GM11168 (cell line): ENCODE results near the gene TMX2.

Experiments used
- in situ Hi-C: fragments of 300-500 bp; cut with MboI; formaldehyde crosslinking; loops from one replicate; pipeline ENCODE4 v1.12.0; 2022; ENCODE audit warnings: low sequenced_read_pairs; ENCODE audit not compliant: unreplicated experiment

TMX2 gene

DNA sequence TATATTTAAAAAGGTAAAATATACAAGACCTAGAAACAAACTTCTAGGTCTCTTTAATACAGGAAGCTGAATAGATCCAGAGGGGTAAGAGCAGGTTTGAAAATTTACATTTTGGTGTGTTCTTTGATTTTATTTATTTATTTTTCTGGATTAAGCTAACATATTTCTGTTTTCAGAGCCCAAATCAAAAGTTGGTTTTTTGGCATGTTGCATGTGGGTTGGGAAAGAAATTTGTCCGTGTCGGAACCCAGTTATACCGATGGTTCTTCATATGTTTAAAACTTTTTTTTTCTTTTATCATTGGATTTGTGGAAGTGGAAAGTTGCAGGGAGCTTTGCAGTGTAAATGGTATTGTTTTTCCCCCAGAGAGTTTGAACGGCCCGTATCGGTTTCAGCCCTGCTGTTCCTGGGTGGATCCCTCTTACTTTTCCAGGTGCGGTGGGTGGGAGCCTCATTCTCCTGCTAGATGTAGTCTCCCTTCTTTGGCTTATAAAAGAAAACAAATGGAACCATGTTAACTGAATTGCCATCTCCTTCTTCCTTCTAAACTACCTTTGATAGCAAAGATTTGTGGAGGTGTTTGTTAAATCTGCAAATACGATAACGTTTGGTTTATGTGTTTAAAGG, 50.0 kb downstream of the TMX2 start:
- in situ Hi-C loops, result no loop called here

DNA sequence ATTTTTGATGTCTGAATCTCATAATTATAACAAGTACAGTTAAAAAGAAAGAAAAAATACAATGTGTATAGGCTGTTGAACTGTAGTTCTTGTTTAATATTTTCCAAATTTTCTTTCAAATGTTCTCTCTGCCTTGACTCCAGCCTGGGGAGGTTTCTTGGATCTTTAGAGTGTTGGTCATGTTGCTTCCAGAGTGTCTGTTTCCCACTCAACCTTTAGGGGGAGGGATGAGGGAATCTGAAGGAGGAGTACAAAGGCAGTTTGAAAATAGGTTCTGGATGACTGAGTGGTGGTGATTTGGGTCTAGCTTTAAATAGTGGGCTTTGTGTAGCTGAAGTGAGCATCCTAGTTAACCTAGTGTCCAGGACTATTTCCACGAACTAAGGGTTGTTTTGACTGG, 51.2 kb downstream of the TMX2 start:
- in situ Hi-C loops, result no loop called here

DNA sequence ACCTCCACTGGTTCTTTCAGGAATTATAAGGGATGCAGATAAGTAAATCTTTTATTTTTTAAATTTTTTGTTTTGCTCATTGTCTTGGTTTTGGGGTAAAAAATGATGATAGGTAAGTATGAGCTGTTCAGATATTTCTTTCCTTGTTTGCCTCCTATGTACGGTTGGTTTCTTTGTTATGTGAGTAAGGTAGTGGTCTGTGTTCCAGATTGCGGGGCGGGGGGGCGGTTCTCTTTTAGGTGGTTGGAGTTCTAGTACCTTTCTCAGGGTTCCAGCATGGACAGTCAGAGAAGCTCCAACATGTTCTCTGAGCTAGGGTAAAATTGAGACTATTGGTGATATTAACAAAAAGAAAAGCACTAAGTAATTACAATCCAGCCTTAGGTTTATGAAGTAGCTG, 51.6 kb downstream of the TMX2 start:
- in situ Hi-C loops, result no loop called here

DNA sequence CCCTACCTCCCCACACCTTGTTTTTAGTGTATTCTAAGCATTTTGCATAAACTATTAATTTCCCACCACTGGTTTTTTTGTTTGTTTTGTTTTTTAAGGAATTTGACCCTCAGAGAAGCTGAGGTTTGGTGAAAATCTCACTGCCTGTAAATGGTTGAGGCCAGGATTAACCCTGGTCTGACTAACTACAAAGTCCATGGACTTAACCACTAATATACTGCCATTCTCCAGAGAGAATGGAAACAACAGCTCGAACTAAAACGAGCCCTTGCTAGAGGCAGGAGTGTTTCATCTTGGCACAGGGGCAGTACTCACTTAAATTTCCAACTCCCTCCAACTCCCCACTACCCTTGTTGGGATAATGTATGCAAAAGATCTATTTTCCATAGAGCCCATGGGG, 52.2 kb downstream of the TMX2 start:
- in situ Hi-C loops, result no loop called here

DNA sequence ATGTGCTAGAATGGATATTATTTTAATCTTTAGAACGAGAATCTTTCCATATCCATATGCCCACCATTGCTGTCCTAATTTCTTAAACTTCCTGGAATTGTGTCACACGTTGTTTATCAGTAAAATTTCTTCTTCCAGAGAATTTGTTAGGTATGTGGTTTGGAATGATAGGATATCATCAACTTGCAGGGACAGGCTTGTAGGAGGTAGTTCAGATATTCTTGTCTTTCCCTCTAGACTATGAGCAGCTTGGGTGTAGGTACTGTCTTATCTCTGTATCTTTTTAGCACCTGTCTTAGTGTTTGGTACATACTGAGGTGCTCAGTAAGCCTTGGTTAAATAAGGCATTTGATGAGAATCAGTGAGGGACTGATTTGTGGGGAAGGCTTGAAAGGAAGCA, 52.6 kb downstream of the TMX2 start:
- in situ Hi-C loops, result no loop called here

DNA sequence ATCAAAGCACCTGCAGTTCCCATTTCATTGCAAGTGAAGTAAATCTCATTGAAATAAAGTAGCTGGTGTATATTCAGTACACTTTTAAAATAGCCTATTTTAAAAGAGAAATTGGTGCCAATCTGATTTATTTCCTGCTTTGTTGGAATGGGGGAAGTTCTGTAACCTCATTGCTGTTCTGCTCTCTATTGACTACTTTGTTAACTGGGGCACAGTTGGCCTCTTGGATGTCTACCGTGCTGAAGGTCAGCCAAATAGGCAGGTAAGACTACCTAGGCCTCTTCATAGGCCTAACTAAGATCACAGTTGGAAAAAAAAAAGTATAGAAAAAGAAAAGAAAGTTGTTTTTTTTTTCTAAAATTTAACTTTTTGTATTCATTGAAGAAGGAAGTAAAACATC, 58.4 kb downstream of the TMX2 start:
- in situ Hi-C loops, result no loop called here

DNA sequence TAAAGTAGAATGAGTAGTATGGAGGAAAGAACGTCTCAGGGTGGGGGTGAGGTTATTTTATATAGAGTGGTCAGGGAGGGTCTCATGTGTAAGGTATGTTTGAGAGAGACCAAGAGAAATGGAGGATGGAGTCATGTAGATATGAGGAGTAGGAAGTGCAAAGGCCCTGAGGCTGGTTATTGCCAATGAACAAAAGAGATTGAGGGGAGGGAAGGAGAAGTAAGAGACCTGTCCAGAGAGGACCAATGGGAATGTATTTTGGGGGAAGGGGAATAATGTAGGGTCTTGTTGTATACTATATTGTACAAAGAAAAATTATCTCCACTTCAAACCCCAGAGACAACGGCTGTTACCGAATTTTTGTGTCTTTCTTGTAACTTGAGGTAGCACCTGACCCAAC, 59.0 kb downstream of the TMX2 start:
- in situ Hi-C loops, result no loop called here

DNA sequence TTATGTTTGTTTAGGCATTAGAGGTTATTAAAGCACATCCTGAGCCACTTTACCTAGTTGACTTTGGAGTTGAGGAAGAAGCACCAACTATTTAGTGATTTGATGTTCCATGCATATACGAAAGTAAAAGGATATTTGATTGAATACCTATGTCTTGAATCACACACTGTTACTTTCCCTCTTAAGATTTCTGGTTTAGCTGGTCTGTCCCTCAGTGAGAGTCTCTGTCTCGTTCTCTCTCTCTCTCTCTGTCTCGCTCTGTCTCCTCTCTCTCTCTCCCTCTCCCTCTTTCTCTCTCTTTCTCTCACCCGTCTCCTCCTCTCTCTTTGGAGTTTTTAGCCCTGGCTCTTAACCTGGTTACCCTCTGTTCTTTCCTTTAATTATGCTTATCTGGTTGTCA, 60.2 kb downstream of the TMX2 start:
- in situ Hi-C loops, result no loop called here

DNA sequence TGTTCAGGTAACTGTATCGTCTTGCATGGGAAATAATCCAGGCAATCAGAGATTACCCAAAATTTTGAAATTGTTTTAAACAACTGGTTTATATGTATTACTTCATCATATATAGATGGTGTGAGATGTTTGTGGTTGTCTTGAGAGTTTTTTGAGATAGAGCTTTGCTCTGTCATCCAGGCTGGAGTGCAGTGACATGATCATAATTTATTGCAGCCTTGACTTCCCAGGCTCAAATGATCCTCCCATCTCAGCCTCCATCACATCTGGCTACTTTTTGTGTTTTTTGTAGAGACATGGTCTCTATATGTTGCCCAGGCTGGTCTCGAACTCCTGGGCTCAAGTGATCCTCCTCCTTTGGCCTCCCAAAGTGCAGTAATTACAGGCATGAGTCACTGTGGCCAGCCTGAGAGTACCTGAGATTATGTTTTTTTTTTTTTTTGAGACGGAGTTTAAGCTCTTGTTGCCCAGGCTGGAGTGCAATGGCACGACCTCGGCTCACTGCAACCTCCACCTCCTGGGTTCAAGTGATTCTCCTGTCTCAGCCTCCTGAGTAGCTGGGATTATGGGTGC, 60.7 kb downstream of the TMX2 start:
- in situ Hi-C loops, result no loop called here

DNA sequence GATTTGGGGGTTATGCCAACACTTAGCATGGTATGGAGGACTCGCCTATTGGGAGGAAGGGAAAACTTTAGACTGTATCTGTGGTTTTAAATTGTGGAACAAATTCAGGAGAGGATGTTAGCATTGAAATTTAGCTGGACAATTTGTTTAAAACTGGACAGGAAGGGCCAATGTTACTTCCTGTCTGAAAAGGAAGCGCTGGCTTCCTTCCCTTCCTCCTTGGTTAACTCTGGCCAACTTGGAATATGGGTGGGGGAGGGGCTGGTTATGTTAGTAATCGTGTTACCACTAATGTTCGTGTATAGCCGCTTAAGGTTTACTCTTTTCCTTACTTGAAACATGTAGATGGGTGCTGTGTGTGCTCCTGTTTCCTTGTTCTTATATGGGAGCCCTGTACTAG, 63.1 kb downstream of the TMX2 start:
- in situ Hi-C loops, result no loop called here

DNA sequence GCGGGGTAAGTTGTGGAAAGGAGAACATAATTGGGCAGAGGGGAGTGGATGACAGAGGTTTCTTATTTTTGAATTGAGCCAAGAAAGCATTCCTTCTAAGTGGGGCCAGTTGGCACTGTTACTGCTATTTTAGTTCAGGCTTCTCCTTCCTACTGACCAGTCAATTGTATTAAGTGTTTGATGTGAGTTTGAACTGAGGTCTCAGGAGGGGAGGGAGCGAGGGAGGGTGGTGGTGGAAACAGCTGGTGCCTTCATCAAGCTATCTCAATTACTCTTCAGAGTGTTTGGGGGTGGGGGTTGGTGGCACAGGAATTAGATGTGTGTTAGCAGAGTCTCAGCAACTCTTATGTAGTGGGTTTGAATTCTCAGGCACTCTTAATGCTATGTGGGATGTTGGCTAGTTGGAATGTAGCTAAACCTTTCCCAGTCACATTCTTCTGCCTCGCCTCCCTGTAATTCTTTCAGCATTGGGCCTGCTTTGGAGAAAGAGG, 63.7 kb downstream of the TMX2 start:
- in situ Hi-C loops, result no loop called here

DNA sequence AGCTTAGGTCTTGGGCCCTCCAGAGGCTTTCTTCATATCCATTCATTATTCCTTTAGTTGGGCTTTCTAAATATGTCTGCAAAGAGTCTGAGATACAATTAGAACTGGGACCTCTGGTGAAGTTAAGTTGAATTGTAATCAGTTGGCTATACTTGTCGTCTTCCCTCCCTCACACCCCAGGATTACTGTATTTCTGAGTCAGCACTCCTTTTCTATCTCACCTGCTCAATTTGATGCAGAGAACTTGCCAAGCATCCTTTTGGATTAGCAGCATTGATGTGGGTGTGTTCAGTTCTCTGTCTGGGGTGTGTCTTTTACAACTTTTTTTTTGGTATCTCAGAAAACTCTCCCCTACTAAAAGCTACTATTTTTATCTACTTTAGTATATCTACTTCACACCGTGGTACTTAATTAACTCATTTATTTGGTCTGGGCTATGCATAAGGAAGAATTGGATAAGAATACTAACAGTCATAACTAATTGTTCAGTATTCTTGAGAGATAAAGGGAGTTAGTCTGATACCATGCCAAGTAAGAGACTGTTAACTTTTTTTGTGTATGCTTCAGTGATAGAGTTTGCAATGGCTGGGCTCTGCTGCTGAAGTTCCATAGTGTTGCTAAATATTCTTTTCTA, 64.3 kb downstream of the TMX2 start:
- in situ Hi-C loops, result no loop called here

DNA sequence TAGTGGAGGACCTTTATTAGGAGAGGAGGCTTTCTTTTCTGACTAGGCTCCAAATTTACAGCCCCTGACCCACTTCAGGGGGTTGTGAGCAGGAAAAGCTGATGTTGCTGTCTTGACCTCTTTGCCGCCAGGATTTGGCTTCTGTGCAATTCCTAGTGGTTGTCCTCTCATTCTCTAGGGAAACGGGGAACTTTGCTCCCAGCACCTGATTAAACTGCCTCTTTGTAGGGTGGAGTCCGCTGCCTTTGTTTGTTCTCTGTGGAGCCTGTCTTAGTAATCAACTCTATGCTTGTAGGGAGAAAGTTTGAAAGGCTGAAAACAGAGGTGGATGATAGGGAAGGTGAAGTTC, 65.5 kb downstream of the TMX2 start:
- in situ Hi-C loops, result no loop called here

DNA sequence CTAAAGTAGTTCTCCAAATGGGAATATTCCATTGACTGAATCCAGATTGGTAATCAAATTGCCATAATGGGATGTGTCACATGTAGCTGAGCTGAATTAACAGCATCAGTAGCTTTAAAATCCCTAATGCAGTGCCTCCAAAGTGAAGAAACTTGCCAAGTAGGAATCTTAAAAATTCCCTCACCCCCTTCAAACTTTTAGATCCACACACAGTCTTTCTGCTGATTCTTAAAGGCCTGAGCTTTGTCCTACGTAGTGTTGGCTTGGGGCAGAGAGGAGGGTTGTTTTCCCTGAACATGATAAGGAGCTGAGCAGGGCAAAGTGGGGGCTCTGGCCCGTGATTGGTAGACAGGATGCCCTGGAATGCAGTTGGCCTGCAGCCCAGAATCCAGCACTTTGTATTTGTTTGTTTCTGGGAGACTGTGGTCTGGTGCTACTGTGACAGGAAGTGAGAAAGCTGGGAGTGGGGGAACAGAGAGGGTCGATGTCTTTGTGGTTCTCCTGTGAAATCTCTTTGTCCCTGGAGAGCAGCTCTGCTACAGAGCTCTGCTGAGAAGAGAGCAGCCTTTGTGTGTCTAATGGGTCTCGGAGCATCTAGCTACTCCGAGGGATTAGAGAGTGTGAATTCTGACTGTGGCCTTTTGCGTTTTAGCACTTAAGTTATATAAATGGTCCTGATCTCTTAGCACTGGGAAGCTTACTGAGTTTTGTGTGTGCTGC, 66.1 kb downstream of the TMX2 start:
- in situ Hi-C loops, result no loop called here

DNA sequence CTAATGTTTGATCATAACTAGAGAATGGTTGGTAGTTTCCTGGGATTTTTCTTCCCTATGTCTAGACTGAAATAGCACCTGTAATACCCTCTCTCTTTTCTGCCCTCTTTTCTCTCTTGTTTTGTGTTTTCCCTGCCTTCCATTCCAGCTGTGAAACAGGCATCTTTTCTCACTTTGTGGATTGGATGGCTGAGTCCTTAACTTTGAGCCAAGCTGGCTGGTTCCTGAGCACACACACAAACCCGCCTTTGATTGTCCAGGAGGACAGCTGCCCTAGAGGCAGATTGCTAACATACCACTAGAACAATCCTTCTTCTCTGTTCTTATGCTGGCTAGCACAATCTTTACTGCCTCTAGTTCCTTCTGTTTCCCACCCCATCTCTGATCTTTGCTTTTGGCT, 66.9 kb downstream of the TMX2 start:
- in situ Hi-C loops, result no loop called here

DNA sequence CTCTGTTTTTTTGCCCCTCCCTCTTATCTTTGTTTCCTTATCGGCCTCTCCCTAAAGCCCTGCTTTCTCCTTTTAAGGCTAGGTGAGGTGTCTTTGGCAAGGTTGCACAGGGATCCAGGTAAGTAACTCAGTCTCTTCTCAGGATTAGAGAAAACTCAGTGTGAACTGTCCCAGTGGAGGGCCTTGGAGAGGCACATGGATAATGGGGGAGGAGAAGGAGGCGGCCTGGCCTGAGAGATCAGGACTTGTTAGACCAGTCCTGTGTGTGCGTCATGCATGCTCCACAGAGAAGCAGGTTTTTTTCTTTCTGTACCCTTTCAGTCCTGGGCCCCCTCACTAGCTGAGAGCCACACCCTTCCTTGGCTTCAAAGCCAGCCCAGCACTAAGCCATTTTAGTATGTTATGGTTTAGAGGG, 69.1 kb downstream of the TMX2 start:
- in situ Hi-C loops, result no loop called here

DNA sequence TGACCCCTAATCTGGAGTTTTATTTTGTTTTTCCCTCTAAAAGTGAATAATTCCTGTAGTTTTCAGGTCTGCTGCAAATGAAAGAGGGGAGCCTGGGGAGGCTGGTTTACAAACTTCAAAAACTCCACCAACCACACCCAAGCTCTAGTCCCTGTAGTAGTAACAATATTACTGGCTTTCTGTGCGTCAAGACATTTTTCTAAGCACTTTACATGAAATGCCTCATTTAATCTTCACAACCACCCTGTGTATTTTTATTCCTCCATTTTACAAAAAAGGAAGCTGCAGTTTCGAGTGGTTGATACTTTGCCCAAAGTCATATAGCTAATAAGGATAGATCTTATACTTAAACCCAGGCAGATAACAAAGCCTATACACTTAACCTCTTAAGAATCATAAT, 72.7 kb downstream of the TMX2 start:
- in situ Hi-C loops, result no loop called here

DNA sequence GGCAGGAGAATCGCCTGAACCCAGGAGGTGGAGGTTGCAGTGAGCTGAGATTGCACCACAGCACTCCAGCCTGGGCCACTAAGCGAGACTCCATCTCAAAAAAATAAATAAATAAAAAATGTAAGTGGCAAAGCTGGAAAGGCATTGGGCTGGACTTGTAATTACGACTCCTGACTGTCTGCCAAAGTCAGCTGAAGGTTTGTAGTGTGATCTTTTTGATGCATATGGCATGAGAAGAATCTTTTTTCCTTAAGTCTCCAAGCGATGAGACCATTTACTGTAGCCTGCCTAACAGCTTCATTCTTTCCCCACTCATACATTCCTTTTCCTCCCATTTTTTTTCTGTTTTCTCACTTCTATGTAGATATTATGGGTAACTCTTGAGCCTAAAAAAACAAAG, 74.0 kb downstream of the TMX2 start:
- in situ Hi-C loops, result no loop called here

DNA sequence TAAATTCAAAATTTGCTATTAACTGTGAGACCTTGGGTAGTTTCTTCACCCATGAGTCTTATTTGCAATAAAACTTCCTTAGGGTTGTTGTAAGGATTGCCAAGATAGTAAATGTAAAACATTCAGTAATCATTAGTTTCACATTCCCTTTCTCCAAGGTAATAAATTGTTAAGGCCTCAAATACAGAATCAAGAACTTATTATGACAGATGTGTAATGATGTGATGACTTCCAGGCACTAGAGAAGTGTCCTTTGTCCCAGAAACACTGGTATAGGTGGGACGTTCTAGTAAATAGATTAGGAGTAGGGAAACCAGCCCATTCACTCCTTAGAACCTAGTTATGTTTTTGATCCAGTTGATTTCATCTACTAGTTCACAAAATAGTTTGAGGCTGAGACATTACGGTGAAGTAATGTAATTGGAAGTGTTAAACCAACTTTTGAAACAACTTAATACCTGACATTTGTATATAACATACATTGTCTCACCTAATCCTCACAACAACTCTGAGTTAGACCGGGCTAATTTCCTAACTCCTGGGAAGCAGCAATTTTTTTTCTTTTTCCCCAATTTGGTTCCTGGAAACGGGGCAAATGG, 74.7 kb downstream of the TMX2 start:
- in situ Hi-C loops, result no loop called here

DNA sequence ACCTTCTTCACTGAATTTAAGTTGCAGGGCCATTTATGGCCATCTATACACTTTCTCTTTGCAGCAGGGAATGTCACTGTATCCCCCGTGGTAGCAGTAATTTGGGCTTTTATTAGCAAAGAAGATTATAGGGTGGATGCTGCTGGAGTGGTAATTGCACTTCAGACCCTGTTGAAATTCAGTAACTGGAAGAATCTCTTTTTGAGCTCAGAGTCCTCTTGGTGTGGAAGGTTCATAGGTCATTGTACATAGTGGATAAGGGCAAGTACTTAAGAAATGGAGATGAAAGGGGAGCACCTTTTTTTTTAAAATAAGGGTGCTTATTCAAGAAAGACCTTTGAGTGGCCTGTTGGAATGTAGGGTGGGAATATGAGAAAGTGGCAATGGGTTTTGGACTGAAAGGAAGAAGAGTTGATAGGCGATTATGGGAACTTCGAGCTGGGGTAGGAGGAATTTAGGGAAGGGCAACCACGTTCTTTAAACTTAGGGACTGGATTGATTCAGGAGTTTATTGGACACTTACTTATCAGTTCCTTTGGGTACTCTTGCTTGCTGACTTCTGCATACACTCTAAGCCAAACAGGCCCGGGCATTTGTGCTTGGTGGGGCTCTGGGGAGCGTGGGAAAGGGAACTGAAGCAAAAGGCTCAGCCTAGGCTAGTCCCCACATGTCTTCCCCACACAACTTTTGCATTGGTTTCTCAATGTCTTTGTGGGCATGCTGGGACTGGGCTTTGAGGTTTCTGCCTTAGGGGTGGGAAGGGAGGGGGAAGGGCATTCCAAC, 75.7 kb downstream of the TMX2 start:
- in situ Hi-C loops, result no loop called here
